DOHH2 (cell line): ENCODE results near the gene PTGS1.

Experiments
- CTCF ChIP-seq: fragments of 200-600 bp; sonication (generic); IDR thresholded peaks from one replicate; pipeline ENCODE4 v1.5.1; 2014; ENCODE audit warnings: antibody characterized with exemption, mild to moderate bottlenecking, low read depth, low read length; ENCODE audit not compliant: poor library complexity, severe bottlenecking
- EZH2phosphoT487 ChIP-seq: fragments of 200-600 bp; sonication (generic); IDR thresholded peaks from 2 replicates; pipeline ENCODE4 v1.6.1; 2017; ENCODE audit warnings: borderline replicate concordance, mild to moderate bottlenecking, antibody characterized with exemption, low read length, moderate library complexity, mixed read lengths

- TF ChIP-seq CTCF (no peak), EZH2phosphoT487 (no peak)
Measured at GRCh38 chr9:122333169-122333808, 37.5 kb upstream of the PTGS1 start.
